Inferior parietal cortex (tissue), 1 donor: ENCODE data around the gene CHST1.

Source experiments
- DNase-seq: peaks from one replicate; pipeline ENCODE4 v3.0.0-alpha.2; 2016; ENCODE audit errors: extremely low spot score

CHST1 gene

DNA sequence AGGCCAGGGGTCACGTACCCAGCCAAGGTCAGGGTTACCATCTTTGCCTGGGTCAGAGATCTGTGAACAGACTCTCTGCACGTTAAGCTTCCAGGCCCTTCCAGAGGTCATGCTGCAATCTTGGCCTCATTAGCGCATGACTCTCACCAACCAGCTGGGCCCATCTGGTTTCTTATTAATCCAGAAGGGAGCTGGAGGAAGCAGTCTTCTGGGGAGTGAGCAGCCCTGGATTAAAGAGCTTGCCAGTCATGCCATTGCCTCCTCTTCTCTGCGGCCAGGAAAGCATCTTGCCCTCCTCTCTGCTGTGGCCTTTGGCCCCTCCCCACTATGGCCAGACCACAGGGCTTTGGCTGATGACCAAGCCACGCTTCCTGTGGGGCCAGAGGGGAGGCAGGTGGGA, 57.4 kb downstream of the CHST1 start:
- DNase-seq: no peak

DNA sequence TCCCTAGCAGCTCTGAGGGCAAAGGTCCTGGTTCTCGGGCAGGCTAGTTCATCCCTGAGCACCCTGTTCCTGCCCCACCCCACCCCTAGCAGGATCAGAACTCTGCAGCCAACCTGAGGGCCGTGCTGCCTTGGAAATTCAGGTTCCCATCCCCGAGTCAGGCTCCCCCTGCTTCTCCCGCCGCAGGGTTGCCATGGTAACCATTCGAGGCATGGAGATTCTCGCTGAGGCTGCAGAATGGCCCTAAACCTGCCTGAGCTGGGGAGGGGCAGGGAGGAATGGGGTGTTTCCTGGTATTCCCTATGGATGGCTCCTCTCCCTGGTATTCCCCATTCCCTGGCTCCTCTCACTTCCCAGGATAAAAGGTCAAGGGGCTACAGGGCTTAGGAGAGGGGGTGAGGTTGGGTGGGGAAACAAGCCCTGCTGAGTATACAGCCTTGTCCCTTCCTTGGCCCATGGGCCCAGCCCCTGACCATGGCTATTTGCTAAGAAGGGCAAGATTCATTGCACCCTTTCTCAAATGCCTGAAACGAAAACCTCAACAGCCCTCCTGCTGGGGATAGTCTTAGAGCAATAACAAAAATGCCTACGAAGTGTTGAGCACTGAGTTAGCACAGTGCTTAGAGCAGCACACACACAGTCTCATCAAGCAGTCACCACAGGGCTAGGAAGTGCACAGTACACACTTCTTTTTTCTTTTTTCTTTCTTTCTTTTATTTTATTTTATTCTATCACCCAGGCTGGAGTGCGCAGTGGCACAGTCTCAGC, 58.7 kb downstream of the CHST1 start:
- peak; percentile 47 for DNase-seq

DNA sequence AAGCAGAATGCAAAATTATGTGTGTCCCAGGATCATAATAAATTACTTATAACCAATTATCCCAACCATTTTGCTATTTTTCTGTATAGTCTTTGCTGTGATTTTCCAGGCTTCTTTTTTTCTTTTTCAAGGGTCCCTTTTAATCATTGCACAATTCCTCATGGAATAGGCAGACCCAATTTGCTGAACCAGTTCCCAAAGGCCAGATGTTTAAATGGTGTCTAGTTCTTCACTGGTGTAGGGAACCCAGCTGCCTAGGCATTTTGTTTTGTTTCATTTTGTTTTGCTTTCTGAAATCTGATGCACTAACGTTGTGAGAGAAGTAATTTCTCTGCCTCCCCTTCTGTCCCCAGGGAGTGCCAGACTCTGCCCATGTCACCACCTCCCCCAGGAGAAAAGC, 60.4 kb downstream of the CHST1 start:
- DNase-seq: no peak

DNA sequence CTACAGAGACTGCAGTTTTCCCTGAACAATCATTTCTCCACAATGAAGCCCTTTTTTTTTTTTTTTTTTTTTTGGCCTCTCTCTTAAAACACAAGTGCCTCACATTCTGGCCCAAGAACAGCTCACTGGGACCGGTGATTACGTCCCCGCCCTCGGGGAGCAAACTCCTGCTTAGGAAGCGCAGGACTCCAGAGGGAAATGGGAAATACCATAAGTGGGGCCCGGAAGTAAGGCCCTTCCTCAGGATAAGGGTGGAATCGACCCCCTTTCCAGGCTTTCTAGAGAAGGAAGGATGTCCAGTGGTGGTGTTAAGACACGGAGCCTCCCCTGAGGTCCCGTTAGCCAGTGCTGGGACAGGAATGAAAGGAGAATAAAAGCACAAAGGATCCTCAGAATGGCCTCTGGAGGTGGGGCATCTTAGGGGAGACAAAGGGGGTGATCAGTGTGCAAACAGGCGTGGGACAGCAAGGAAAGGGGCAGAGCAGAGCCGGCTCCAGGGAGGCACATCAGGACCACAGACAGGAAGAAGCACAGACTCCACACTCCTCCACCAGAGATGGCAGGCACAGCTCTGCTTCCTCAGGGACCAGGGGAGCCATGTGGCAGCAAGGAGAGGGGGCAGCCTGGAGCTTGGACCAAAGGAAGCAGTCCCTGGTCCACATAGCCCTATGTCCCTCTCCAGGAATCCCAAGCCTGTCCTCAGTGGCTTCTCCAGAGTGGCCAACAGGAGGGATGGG, 61.3 kb downstream of the CHST1 start:
- DNase-seq: no peak

DNA sequence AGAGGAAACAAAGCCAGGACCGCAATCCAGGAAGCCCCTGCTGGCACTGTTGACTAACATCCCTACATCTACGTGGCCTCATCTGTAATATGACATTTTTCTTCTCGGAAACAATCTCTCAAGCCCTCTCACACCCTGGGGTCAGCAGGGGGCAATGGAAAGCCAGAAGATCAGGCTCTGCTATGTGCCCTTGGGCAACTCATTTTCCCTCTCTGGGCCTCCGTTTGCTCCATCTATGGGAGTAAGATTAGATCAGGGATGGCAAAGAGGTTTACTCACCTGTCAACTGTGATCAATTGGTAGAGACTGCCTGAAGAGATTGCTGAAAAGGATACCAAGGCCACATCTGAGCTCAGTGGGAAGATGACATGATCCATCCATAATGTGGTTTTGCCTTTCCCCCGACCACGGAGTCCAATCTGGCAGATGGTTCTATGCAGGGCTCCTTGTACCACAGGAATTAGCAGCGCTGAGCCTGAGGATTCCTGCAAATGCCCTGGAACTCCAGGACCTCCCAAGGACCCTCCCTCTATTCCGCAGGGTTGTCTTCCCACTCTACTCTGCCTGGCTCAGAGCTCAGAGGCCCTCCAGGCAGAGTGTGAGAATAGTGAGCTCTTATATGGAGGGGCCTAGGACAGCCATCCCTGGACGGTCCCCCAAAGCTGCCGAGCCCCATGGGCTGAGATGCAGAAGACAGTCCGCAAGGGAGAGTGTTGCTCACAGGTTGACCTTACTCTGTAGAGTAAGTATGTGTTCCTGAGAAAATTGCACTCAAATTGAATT, 66.1 kb downstream of the CHST1 start:
- DNase-seq: no peak
